Measurements from ENCODE around the gene TSSK3. TPM values are rescaled to one million over a fixed set of nuclear protein-coding genes. Genes with fewer than 3 reads are reported as not detected.

Gene TSSK3
- polyA plus RNA-seq, 1 donor (not counting 4 experiments of a cell fraction or from before 2014, with no cell fraction given) = 0.14 TPM

DNA sequence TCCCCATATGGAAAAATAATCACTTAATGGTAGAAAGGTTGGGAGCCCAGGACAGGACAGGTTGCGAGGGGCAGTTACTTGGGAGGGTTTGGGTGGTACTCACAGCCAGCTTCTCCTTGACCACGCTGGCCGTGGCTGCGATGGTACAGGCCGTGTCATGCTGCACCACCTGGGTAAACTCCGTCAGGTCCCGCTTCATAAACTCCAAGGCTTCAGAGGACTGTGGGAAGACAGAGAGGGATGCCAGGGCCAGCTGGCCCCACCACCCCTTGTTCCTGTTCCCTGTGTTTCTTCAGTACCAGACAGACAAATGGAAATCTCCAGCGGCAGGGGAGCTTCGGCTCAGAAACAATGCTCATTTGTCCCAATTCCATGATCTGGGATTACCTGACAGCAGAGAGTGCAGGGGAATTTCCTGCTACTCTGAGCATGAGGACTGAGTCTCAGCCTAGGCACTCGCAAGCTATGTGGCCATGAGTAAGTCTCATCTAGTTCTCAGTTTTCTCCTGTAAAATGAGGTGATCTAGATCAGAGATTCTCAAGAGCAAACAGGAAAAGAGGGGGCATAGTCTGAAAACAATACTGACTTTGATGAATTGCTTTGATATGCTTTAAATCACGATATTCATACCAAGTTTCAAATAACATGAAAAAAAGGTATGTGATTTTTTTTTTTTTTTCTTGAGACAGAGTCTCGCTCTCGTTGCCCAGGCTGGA, 24.5 kb downstream of the TSSK3 start:
- Histone ChIP-seq H3K4me3 (ENCODE audit: control insufficient read depth in 2 of 3, extremely low read depth in 1 of 3, insufficient read depth in 2 of 3, low read depth in 1 of 3, low read length in 3 of 3) (no peak overlapping the region), H3K4me2 (ENCODE audit: control insufficient read depth, extremely low read depth, insufficient read depth, low read depth, low read length) (no peak overlapping the region), H3K27me3 (ENCODE audit: control insufficient read depth, extremely low read depth, insufficient read depth, low read length) (no peaks in the 10 kb centered on the region), H3K4me1 (ENCODE audit: control insufficient read depth, extremely low read depth, insufficient read depth, low read length) (no peaks in the 10 kb centered on the region), H2AFZ (ENCODE audit: control insufficient read depth, low read length) (no peak overlapping the region), H3K9ac (ENCODE audit: control insufficient read depth, extremely low read depth, insufficient read depth, low read length) (no peak overlapping the region), H3K27ac (ENCODE audit: control insufficient read depth, insufficient read depth, low read length) (no peak overlapping the region), H3K36me3 (ENCODE audit: control insufficient read depth in 2 of 2, extremely low read depth in 1 of 2, insufficient read depth in 2 of 2, low read length in 2 of 2) (peaks cover 28 to 31% of the 10 kb centered on the region in 2 experiments), H4K20me1 (ENCODE audit: control insufficient read depth, extremely low read depth, insufficient read depth, low read length) (no peaks in the 10 kb centered on the region), H3K79me2 (ENCODE audit: control insufficient read depth, insufficient read depth, low read length) (peaks cover 7% of the 10 kb centered on the region), H3K9me1 (ENCODE audit: control insufficient read depth, extremely low read depth, insufficient read depth, low read length) (no peaks in the 10 kb centered on the region), H3K9me3 (ENCODE audit: control insufficient read depth, low read depth, low read length) (no peaks in the 10 kb centered on the region)
- dilution Hi-C loops (cut with MboI; ENCODE audit: extremely low pct_ligation_motif_present, low sequenced_read_pairs) = no loop called here
- FAIRE-seq = no peak
- no peak for TF ChIP-seq EZH2 (IDR thresholded peaks at IDR 0.05; ENCODE audit: low read length)
- DNase-seq (ENCODE audit: low read depth, low spot score) = no peak

DNA sequence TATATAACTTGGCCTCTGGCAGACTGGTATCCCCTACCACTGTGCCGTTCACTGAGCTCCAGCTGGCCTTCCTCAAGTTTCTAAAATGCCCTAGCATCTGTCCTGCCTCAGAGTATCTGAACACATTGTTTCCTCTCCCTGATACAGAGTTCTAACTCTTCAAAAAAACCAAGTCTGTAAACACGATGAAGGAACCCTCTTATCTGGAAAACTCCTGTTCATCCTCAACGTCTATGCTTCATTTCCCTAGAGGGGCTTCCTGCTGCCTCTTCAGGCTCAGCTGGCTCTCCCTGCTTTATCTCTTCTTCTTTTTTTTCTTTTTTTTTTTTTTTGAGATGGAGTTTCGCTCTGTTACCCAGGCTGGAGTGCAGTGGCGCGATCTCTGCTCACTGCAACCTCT, 26.3 kb downstream of the TSSK3 start:
- Histone ChIP-seq H3K4me3 (ENCODE audit: control insufficient read depth in 2 of 3, extremely low read depth in 1 of 3, insufficient read depth in 2 of 3, low read depth in 1 of 3, low read length in 3 of 3) (no peak overlapping the region), H3K4me2 (ENCODE audit: control insufficient read depth, extremely low read depth, insufficient read depth, low read depth, low read length) (no peak overlapping the region), H4K20me1 (ENCODE audit: control insufficient read depth, extremely low read depth, insufficient read depth, low read length) (no peaks in the 10 kb centered on the region), H3K27ac (ENCODE audit: control insufficient read depth, insufficient read depth, low read length) (no peak overlapping the region), H3K9ac (ENCODE audit: control insufficient read depth, extremely low read depth, insufficient read depth, low read length) (no peak overlapping the region), H3K9me1 (ENCODE audit: control insufficient read depth, extremely low read depth, insufficient read depth, low read length) (no peaks in the 10 kb centered on the region), H3K27me3 (ENCODE audit: control insufficient read depth, extremely low read depth, insufficient read depth, low read length) (no peaks in the 10 kb centered on the region), H3K36me3 (ENCODE audit: control insufficient read depth in 2 of 2, extremely low read depth in 1 of 2, insufficient read depth in 2 of 2, low read length in 2 of 2) (peaks cover 26 to 27% of the 10 kb centered on the region in 2 experiments), H2AFZ (ENCODE audit: control insufficient read depth, low read length) (no peak overlapping the region), H3K4me1 (ENCODE audit: control insufficient read depth, extremely low read depth, insufficient read depth, low read length) (peaks cover 8% of the 10 kb centered on the region), H3K79me2 (ENCODE audit: control insufficient read depth, insufficient read depth, low read length) (peaks cover 21% of the 10 kb centered on the region), H3K9me3 (ENCODE audit: control insufficient read depth, low read depth, low read length) (no peaks in the 10 kb centered on the region)
- dilution Hi-C loops (cut with MboI; ENCODE audit: extremely low pct_ligation_motif_present, low sequenced_read_pairs) = no loop called here
- TF ChIP-seq EZH2 (IDR thresholded peaks at IDR 0.05; ENCODE audit: low read length) = no peak
- TF ChIP-seq, protein P1, sequence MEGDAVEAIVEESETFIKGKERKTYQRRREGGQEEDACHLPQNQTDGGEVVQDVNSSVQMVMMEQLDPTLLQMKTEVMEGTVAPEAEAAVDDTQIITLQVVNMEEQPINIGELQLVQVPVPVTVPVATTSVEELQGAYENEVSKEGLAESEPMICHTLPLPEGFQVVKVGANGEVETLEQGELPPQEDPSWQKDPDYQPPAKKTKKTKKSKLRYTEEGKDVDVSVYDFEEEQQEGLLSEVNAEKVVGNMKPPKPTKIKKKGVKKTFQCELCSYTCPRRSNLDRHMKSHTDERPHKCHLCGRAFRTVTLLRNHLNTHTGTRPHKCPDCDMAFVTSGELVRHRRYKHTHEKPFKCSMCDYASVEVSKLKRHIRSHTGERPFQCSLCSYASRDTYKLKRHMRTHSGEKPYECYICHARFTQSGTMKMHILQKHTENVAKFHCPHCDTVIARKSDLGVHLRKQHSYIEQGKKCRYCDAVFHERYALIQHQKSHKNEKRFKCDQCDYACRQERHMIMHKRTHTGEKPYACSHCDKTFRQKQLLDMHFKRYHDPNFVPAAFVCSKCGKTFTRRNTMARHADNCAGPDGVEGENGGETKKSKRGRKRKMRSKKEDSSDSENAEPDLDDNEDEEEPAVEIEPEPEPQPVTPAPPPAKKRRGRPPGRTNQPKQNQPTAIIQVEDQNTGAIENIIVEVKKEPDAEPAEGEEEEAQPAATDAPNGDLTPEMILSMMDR (optimal IDR thresholded peaks at IDR 0.05 in 1 of 3, IDR thresholded peaks at IDR 0.05 in 1 of 3, conservative IDR thresholded peaks at IDR 0.05 in 1 of 3; ENCODE audit: extremely low read depth in 1 of 3, insufficient read depth in 2 of 3, low read length in 3 of 3) = no peak
- DNase-seq (ENCODE audit: low read depth, low spot score) = no peak
- FAIRE-seq = no peak

Measured in keratinocyte (primary cell).